HG03575 (cell line): ENCODE results near the gene VNN1.

Experiments
- ATAC-seq: cut with Tn5 transposase; IDR thresholded peaks from one replicate; pipeline ENCODE4 v1.9.1; 2021; ENCODE audit not compliant: unreplicated experiment, insufficient number of reproducible peaks, low FRiP score; ENCODE audit errors: extremely low read depth

Gene VNN1, protein sequence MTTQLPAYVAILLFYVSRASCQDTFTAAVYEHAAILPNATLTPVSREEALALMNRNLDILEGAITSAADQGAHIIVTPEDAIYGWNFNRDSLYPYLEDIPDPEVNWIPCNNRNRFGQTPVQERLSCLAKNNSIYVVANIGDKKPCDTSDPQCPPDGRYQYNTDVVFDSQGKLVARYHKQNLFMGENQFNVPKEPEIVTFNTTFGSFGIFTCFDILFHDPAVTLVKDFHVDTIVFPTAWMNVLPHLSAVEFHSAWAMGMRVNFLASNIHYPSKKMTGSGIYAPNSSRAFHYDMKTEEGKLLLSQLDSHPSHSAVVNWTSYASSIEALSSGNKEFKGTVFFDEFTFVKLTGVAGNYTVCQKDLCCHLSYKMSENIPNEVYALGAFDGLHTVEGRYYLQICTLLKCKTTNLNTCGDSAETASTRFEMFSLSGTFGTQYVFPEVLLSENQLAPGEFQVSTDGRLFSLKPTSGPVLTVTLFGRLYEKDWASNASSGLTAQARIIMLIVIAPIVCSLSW

GRCh38 chr6:132713352-132714134 is at the start of gene VNN1:
Gene VNN1, minus strand, starts transcription at chr6:132714055. Its CDS starts 20 bp downstream, at chr6:132714035.
- ATAC-seq: no peak

DNA sequence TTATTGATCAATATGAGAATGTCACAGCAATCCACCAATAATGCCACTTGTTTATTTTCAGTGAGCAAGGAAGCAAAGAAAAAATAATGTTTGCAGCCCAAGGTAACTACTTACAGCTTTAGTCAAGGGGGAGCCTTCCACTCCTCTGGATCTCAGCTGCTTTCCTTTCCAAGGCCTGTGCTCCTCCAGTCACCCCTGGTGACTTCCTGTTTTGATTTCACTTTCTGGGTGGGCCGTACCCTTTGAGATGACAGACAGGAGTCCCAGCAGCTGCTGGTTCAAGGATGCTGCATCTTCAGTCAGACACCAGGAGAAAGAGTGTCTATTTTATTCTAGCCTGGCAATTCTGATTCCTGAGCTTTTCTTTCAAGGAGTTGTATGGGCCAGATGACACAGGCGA is 49.4 kb upstream of the VNN1 start:
- peak; percentile 91 for ATAC-seq

DNA sequence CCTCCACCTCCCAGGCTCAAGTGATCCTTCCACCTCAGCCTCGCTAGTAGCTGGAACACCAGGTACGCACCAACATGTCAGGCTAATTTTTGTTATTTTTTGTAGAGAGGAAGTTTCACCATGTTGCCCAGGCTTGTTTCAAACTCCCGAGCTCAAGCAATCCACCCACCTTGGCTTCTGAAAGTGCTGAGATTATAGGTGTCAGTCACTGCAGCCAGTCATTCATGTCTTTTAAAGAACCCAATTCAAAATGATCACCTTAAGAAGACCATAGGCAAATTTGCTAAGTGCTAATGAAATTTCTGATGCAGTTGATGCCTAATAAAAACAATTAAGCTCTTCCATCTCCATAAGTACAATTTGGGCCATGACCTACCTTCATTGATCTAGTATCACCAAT is 46.4 kb upstream of the VNN1 start:
- no peak for ATAC-seq

DNA sequence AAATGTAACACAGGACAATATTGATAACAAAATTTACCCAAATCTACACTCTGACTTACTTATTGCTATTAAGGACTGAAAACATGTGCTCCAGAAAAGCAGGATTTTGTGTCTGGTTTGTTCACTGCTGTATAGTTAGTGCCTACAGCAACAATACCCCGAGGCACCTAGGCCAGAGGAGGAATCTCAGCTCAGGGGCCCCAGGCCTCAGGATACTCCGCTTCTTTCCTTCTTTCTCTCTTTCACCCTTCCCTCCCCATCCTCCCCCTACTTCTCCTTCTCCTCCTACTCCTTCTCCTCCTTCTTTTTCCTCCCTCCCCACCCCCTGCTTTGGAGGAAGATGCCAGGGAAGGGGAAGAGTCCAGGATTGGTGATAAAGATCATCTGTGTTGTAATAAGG is 44.8 kb upstream of the VNN1 start:
- no peak for ATAC-seq

DNA sequence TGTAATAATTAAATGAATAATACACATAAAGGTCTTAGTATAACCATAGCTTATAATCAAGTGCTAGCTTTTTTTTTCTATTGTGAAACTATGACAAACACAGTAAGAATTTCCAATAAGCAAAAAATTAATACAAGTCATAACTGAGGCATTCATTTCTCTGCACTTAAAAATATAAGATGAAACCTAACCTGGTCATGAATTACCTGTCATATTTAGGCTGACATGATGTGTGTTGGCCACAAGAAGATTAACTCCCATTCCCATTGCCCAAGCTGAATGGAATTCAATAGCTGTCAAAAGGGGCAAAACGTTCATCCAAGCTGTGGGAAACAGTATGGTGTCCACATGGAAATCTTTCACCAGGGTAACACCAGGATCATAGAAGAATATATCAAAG is 38.4 kb upstream of the VNN1 start:
- ATAC-seq: no peak

- ATAC-seq: no peak
These were observed 38.0 kb upstream of the VNN1 start for GRCh38 chr6:132751828-132752227.

DNA sequence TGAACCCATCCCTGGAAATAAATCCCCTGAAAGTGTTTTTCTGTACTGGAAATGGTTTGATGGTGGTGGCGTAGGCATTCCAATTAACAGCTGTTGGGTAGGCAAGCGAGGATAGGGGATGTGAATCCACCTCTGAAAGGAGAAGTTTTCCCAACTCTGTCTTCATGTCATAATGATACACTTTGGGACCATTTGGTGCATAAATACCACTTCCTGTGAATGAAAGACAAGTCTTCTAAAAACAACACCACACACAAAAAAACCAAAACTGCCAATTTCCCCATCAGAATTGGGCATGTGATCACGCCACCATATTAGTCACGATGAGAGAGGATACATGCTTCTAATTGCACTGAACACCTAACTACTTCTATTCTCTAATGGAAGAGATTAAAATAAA is 37.5 kb upstream of the VNN1 start:
- ATAC-seq: peak; percentile 37

- peak; percentile 94 for ATAC-seq
These were observed 36.8 kb upstream of the VNN1 start for GRCh38 chr6:132750455-132751248.

DNA sequence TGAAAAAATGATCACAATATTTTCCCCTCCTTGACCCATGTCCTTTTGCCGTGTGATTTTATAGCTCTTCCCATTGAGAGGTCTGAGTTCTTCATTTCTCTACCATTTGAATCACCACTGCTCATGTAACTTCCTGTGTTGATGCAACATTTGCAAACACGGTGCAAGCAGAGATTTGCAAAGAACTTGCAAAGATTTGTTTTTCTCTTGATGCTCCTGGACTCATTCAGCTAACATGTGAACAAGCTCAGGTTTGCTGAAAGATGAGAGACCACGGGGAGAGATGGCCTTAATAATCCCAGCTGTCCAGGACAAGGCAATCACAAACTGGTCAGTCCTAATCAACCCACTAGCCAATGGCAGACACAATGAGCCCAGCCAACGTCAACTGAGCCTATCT is 35.3 kb upstream of the VNN1 start:
- no peak for ATAC-seq

DNA sequence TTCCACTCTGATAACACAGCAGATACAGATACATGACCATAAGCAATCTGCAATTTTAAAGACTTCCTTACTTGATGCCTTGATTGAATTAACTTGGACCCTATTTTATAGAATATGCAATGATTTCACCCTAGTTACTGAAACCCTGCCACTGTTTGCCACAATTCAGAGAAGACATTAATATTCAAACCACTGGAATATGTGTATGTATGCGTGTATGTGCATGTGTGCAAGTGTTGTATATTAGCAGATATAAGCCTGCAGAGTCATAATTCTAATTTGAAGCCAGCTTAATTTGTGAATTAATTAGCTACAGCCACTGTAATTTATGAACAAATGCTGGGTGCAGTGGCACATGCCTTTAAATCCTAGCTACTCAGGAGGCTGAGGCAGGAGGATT is 34.6 kb upstream of the VNN1 start:
- ATAC-seq: no peak

GRCh38 chr6:132746048-132746447 is 32.2 kb upstream of the VNN1 start:
- no peak for ATAC-seq

DNA sequence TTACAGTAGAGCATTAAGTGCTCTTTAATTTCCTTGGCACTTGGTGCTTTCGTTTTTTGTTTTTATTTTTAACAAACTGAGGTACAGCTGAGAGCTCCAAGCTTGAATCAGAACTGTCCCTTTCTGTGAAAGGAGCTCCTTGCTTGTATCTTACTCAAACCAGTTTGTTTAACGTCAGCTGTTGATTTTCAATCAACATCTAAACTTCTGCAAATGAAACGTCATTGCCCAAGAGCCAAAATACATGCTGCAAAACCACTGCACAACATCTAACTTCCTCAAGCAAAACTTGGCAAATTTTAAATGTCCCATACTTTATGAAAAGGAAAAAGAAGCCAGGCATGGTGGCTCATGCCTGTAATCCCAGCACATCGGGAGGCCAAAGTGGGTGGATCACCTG is 28.6 kb upstream of the VNN1 start:
- no peak for ATAC-seq

DNA sequence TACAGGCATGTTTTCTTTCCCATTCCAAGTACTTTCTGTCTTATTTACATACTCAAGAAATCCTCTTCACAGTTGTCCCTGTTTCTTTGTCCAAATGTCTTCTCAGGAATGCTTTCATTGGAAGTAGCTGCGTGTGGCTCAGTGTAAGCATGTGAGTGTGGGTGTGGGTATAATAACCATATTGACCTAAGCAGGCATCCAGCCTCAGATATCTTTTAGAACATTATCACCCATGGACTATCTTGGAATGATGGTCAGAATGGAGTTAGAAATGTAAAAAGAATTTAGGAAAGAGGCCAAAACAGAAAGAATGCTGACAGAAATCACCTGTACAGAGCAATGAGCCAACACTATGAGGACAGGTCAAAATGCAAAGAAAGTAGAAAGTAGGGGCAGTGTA is 27.4 kb upstream of the VNN1 start:
- no peak for ATAC-seq

GRCh38 chr6:132736239-132736638 is 22.4 kb upstream of the VNN1 start:
- no peak for ATAC-seq

GRCh38 chr6:132734694-132735236 is 20.9 kb upstream of the VNN1 start:
- ATAC-seq: no peak

DNA sequence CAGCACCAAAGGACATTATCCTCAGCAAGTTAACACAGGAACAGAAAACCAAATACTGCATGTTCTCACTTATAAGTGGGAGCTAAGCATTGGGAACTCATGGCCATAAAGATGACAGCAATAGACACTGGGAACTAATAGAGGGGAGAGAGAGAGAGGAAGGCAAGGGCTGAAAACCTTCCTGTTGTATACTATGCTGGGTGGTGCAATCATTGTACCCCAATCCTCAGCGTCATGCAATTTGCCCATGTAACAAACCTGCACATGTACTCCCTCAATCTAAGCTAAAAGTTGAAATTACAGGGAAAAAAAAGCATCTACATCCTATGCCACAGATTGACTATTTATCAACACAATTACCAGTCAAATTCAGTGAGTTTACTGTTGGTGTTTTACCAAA is 20.0 kb upstream of the VNN1 start:
- no peak for ATAC-seq

- ATAC-seq: no peak
These were observed 19.4 kb upstream of the VNN1 start for GRCh38 chr6:132733283-132733682.

- ATAC-seq: no peak
These were observed 17.2 kb upstream of the VNN1 start for GRCh38 chr6:132731086-132731485.

DNA sequence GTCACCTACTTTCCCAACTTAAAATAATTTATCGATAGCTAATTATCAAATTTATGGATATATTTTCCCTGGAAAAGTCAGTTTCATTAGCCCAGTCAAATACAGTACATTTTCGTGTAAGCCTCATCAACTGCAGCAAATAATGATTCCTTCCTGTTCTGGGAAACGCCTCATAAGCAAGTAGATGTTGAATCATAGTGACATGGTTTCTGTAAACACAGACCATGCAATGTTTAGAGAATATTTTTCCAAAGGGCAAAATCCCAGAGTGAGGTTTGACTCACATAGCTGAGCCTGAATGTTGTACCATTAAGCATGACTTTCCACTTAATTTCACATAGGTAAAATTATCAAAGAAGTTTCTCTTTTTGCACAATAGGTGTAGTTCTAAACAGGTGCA is 16.7 kb upstream of the VNN1 start:
- no peak for ATAC-seq
